ENCODE data around the gene MBD2.

The MBD2 gene

GRCh38 chr18:54191352-54191751 lies 33.1 kb downstream of the MBD2 start:
- no peaks in the 10 kb centered on the region for H3K27me3 ChIP-seq (ENCODE audit: control insufficient read depth, insufficient read depth, low read length)
- H3K4me2 ChIP-seq (ENCODE audit: low read length), result no peak overlapping the region
- H3K36me3 ChIP-seq (ENCODE audit: insufficient read depth, low read length), result peaks cover 19% of the 10 kb centered on the region
- no peaks in the 10 kb centered on the region for H3K9me3 ChIP-seq (replicated peaks; ENCODE audit: low read length)
- no peak overlapping the region for H3K9ac ChIP-seq (ENCODE audit: low read depth, low read length)
- no peak overlapping the region for H3K4me3 ChIP-seq (ENCODE audit: low read length)
- no peaks in the 10 kb centered on the region for H3K4me1 ChIP-seq (ENCODE audit: control insufficient read depth, insufficient read depth, low read length)

GRCh38 chr18:54187372-54187771 lies 37.1 kb downstream of the MBD2 start:
- Histone ChIP-seq H3K9me3 (replicated peaks; ENCODE audit: low read length) (no peaks in the 10 kb centered on the region), H3K27me3 (ENCODE audit: control insufficient read depth, insufficient read depth, low read length) (no peaks in the 10 kb centered on the region), H3K4me1 (ENCODE audit: control insufficient read depth, insufficient read depth, low read length) (peaks cover 3% of the 10 kb centered on the region), H3K4me3 (ENCODE audit: low read length) (no peak overlapping the region), H3K9ac (ENCODE audit: low read depth, low read length) (no peak overlapping the region), H3K36me3 (ENCODE audit: insufficient read depth, low read length) (peaks cover 29% of the 10 kb centered on the region), H3K4me2 (ENCODE audit: low read length) (no peak overlapping the region)

GRCh38 chr18:54184836-54185235 lies 39.6 kb downstream of the MBD2 start:
- no peak overlapping the region for H3K4me2 ChIP-seq (ENCODE audit: low read length)
- H3K4me1 ChIP-seq (ENCODE audit: control insufficient read depth, insufficient read depth, low read length), result peaks cover 12% of the 10 kb centered on the region
- no peaks in the 10 kb centered on the region for H3K9me3 ChIP-seq (replicated peaks; ENCODE audit: low read length)
- no peak overlapping the region for H3K9ac ChIP-seq (ENCODE audit: low read depth, low read length)
- peaks cover 38% of the 10 kb centered on the region for H3K36me3 ChIP-seq (ENCODE audit: insufficient read depth, low read length)
- H3K27me3 ChIP-seq (ENCODE audit: control insufficient read depth, insufficient read depth, low read length), result no peaks in the 10 kb centered on the region
- H3K4me3 ChIP-seq (ENCODE audit: low read length), result no peak overlapping the region

GRCh38 chr18:54183390-54183789 lies 41.1 kb downstream of the MBD2 start:
- Histone ChIP-seq H3K4me1 (ENCODE audit: control insufficient read depth, insufficient read depth, low read length) (peaks cover 12% of the 10 kb centered on the region), H3K4me2 (ENCODE audit: low read length) (no peak overlapping the region), H3K27me3 (ENCODE audit: control insufficient read depth, insufficient read depth, low read length) (no peaks in the 10 kb centered on the region), H3K9me3 (replicated peaks; ENCODE audit: low read length) (no peaks in the 10 kb centered on the region), H3K9ac (ENCODE audit: low read depth, low read length) (no peak overlapping the region), H3K36me3 (ENCODE audit: insufficient read depth, low read length) (peaks cover 36% of the 10 kb centered on the region), H3K4me3 (ENCODE audit: low read length) (no peak overlapping the region)

GRCh38 chr18:54181856-54182602 lies 42.4 kb downstream of the MBD2 start:
- Histone ChIP-seq H3K9ac (ENCODE audit: low read depth, low read length) (no peak overlapping the region), H3K9me3 (replicated peaks; ENCODE audit: low read length) (no peaks in the 10 kb centered on the region), H3K4me1 (ENCODE audit: control insufficient read depth, insufficient read depth, low read length) (peaks cover 12% of the 10 kb centered on the region), H3K36me3 (ENCODE audit: insufficient read depth, low read length) (peaks cover 24% of the 10 kb centered on the region), H3K27me3 (ENCODE audit: control insufficient read depth, insufficient read depth, low read length) (no peaks in the 10 kb centered on the region), H3K4me3 (ENCODE audit: low read length) (no peak overlapping the region), H3K4me2 (ENCODE audit: low read length) (no peak overlapping the region)

- H3K36me3 ChIP-seq (ENCODE audit: insufficient read depth, low read length), result peaks cover 20% of the 10 kb centered on the region
- no peaks in the 10 kb centered on the region for H3K9me3 ChIP-seq (replicated peaks; ENCODE audit: low read length)
- H3K9ac ChIP-seq (ENCODE audit: low read depth, low read length), result no peak overlapping the region
- H3K4me1 ChIP-seq (ENCODE audit: control insufficient read depth, insufficient read depth, low read length), result peaks cover 9% of the 10 kb centered on the region
- no peak overlapping the region for H3K4me2 ChIP-seq (ENCODE audit: low read length)
- no peaks in the 10 kb centered on the region for H3K27me3 ChIP-seq (ENCODE audit: control insufficient read depth, insufficient read depth, low read length)
- H3K4me3 ChIP-seq (ENCODE audit: low read length), result no peak overlapping the region
These were observed 50.4 kb downstream of the MBD2 start for GRCh38 chr18:54173980-54174630.

- Histone ChIP-seq H3K4me3 (ENCODE audit: low read length) (no peak overlapping the region), H3K4me2 (ENCODE audit: low read length) (no peak overlapping the region), H3K36me3 (ENCODE audit: insufficient read depth, low read length) (peaks cover 20% of the 10 kb centered on the region), H3K27me3 (ENCODE audit: control insufficient read depth, insufficient read depth, low read length) (no peaks in the 10 kb centered on the region), H3K9ac (ENCODE audit: low read depth, low read length) (no peak overlapping the region), H3K9me3 (replicated peaks; ENCODE audit: low read length) (no peaks in the 10 kb centered on the region), H3K4me1 (ENCODE audit: control insufficient read depth, insufficient read depth, low read length) (peaks cover 15% of the 10 kb centered on the region)
These were observed 51.2 kb downstream of the MBD2 start for GRCh38 chr18:54173250-54173649.

- Histone ChIP-seq H3K4me1 (ENCODE audit: control insufficient read depth, insufficient read depth, low read length) (peaks cover 15% of the 10 kb centered on the region), H3K36me3 (ENCODE audit: insufficient read depth, low read length) (peaks cover 30% of the 10 kb centered on the region), H3K4me2 (ENCODE audit: low read length) (no peak overlapping the region)
These were observed 54.8 kb downstream of the MBD2 start for GRCh38 chr18:54169431-54170403.

GRCh38 chr18:54165450-54165849 lies 59.0 kb downstream of the MBD2 start:
- H3K9me3 ChIP-seq (replicated peaks; ENCODE audit: low read length), result no peaks in the 10 kb centered on the region
- H3K4me2 ChIP-seq (ENCODE audit: low read length), result no peak overlapping the region
- no peak overlapping the region for H3K9ac ChIP-seq (ENCODE audit: low read depth, low read length)
- no peak overlapping the region for H3K4me3 ChIP-seq (ENCODE audit: low read length)
- peaks cover 49% of the 10 kb centered on the region for H3K4me1 ChIP-seq (ENCODE audit: control insufficient read depth, insufficient read depth, low read length)
- peaks cover 37% of the 10 kb centered on the region for H3K36me3 ChIP-seq (ENCODE audit: insufficient read depth, low read length)
- no peaks in the 10 kb centered on the region for H3K27me3 ChIP-seq (ENCODE audit: control insufficient read depth, insufficient read depth, low read length)

More at GRCh38 chr18:54169431-54170403, 54.8 kb downstream of the MBD2 start:
- H3K9me3 ChIP-seq (replicated peaks; ENCODE audit: low read length), result no peaks in the 10 kb centered on the region
- no peak overlapping the region for H3K4me3 ChIP-seq (ENCODE audit: low read length)
- no peaks in the 10 kb centered on the region for H3K27me3 ChIP-seq (ENCODE audit: control insufficient read depth, insufficient read depth, low read length)
- no peak overlapping the region for H3K9ac ChIP-seq (ENCODE audit: low read depth, low read length)

- Histone ChIP-seq H3K27me3 (ENCODE audit: control insufficient read depth, insufficient read depth, low read length) (no peaks in the 10 kb centered on the region), H3K36me3 (ENCODE audit: insufficient read depth, low read length) (peaks cover 47% of the 10 kb centered on the region), H3K9me3 (replicated peaks; ENCODE audit: low read length) (no peaks in the 10 kb centered on the region), H3K4me2 (ENCODE audit: low read length) (no peak overlapping the region), H3K4me1 (ENCODE audit: control insufficient read depth, insufficient read depth, low read length) (peaks cover 42% of the 10 kb centered on the region), H3K4me3 (ENCODE audit: low read length) (no peak overlapping the region), H3K9ac (ENCODE audit: low read depth, low read length) (no peak overlapping the region)
These were observed 61.0 kb downstream of the MBD2 start for GRCh38 chr18:54163453-54163852.

- Histone ChIP-seq H3K4me3 (ENCODE audit: low read length) (peak overlapping the region; percentile 13), H3K9me3 (replicated peaks; ENCODE audit: low read length) (no peaks in the 10 kb centered on the region), H3K27me3 (ENCODE audit: control insufficient read depth, insufficient read depth, low read length) (no peaks in the 10 kb centered on the region), H3K36me3 (ENCODE audit: insufficient read depth, low read length) (peaks cover 57% of the 10 kb centered on the region), H3K4me2 (ENCODE audit: low read length) (peak overlapping the region; percentile 19), H3K9ac (ENCODE audit: low read depth, low read length) (no peak overlapping the region), H3K4me1 (ENCODE audit: control insufficient read depth, insufficient read depth, low read length) (peaks cover 45% of the 10 kb centered on the region)
These were observed 62.0 kb downstream of the MBD2 start for GRCh38 chr18:54162431-54162830.

Data from skeletal muscle satellite cell (primary cell).